OCI-LY1 (cell line): Measurements from ENCODE around the gene KDM4B.

Experiments used
- H2AFZ ChIP-seq: fragments of 200-600 bp; sonication (generic), shearing (Covaris generic); 2 replicates; pipeline ENCODE4 v1.6.0; 2014; ENCODE audit warnings: antibody characterized with exemption, mild to moderate bottlenecking, low read length
- H3F3A ChIP-seq: fragments of 200-600 bp; sonication (generic), shearing (Covaris generic); 2 replicates; pipeline ENCODE4 v1.6.0; 2014; ENCODE audit warnings: mild to moderate bottlenecking, antibody characterized with exemption, low read length, moderate library complexity; ENCODE audit not compliant: insufficient read depth
- H3K27ac ChIP-seq: fragments of 200-600 bp; sonication (generic); 2 replicates; pipeline ENCODE4 v1.5.1; 2014; ENCODE audit warnings: low read length, mixed run types, mild to moderate bottlenecking, low read depth; ENCODE audit not compliant: poor library complexity, severe bottlenecking
- H3K27me3 ChIP-seq: fragments of 200-600 bp; sonication (generic); 2 replicates; pipeline ENCODE4 v1.6.0; 2014; ENCODE audit warnings: antibody characterized with exemption, mild to moderate bottlenecking, low read length, moderate library complexity; ENCODE audit not compliant: insufficient read depth
- H3K36me3 ChIP-seq: fragments of 200-600 bp; sonication (generic); 2 replicates; pipeline ENCODE4 v1.6.1; 2014; ENCODE audit warnings: mild to moderate bottlenecking, antibody characterized with exemption, low read length, moderate library complexity, mixed read lengths; ENCODE audit not compliant: insufficient read depth
- H3K4me1 ChIP-seq: fragments of 200-600 bp; sonication (generic); 2 replicates; pipeline ENCODE4 v1.5.1; 2014; ENCODE audit warnings: mild to moderate bottlenecking, low read length, moderate library complexity; ENCODE audit not compliant: insufficient read depth, severe bottlenecking
- H3K4me2 ChIP-seq: fragments of 200-600 bp; sonication (generic), shearing (Covaris generic); 2 replicates; pipeline ENCODE4 v1.6.1; 2014; ENCODE audit warnings: low read length
- H3K4me3 ChIP-seq: fragments of 200-600 bp; sonication (generic); 2 replicates; pipeline ENCODE4 v1.5.1; 2014; ENCODE audit warnings: low read length, low read depth, mild to moderate bottlenecking, mixed read lengths; ENCODE audit not compliant: poor library complexity, severe bottlenecking
- H3K79me2 ChIP-seq: fragments of 200-600 bp; shearing (Covaris generic); 2 replicates; pipeline ENCODE4 v1.6.1; 2016; ENCODE audit warnings: mixed run types, low read length, mixed read lengths; ENCODE audit not compliant: insufficient read depth
- H3K9ac ChIP-seq: fragments of 200-600 bp; sonication (generic), shearing (Covaris generic); 2 replicates; pipeline ENCODE4 v1.6.1; 2014; ENCODE audit warnings: mild to moderate bottlenecking, low read length, mixed read lengths
- H3K9me2 ChIP-seq: fragments of 200-600 bp; sonication (generic), shearing (Covaris generic); 2 replicates; pipeline ENCODE4 v1.6.1; 2014; ENCODE audit warnings: low read depth, mild to moderate bottlenecking, low read length, mixed read lengths
- H3K9me3 ChIP-seq: fragments of 200-600 bp; shearing (Covaris generic); 2 replicates; pipeline ENCODE4 v1.6.1; 2014; ENCODE audit warnings: low read length, mixed read lengths
- H4K20me1 ChIP-seq: fragments of 200-600 bp; sonication (generic), shearing (Covaris generic); 2 replicates; pipeline ENCODE4 v1.6.0; 2016; ENCODE audit warnings: mild to moderate bottlenecking, low read length; ENCODE audit not compliant: insufficient read depth
- CTCF ChIP-seq: fragments of 200-600 bp; sonication (generic), shearing (Covaris generic); IDR thresholded peaks from 2 replicates; pipeline ENCODE4 v1.5.1; 2017; ENCODE audit warnings: mild to moderate bottlenecking, antibody characterized with exemption, low read length, moderate library complexity, mixed read lengths
- EZH2 ChIP-seq: fragments of 200-600 bp; sonication (generic), shearing (Covaris generic); IDR thresholded peaks from 2 replicates; pipeline ENCODE4 v1.8.0; 2017; ENCODE audit warnings: borderline replicate concordance, mixed run types, mild to moderate bottlenecking, antibody characterized with exemption, low read length, moderate library complexity, mixed read lengths

Gene KDM4B

GRCh38 chr19:5048091-5048726 lies 79.3 kb downstream of the KDM4B start:
- H3F3A ChIP-seq: no peaks in the 10 kb centered on the region
- peaks cover 8% of the 10 kb centered on the region; the same call in 1 of the 2 replicates for H3K36me3 ChIP-seq
- no peak overlapping the region for H3K27ac ChIP-seq
- H3K9ac ChIP-seq: no peak overlapping the region
- peak; percentile 92 for TF ChIP-seq CTCF
- no peak for TF ChIP-seq EZH2
- no peak overlapping the region for H3K4me3 ChIP-seq
- H3K27me3 ChIP-seq: no peaks in the 10 kb centered on the region
- H3K9me3 ChIP-seq: no peaks in the 10 kb centered on the region
- no peaks in the 10 kb centered on the region for H3K9me2 ChIP-seq
- H3K4me2 ChIP-seq: no peak overlapping the region
- H2AFZ ChIP-seq: no peak overlapping the region
- no peaks in the 10 kb centered on the region for H4K20me1 ChIP-seq
- H3K79me2 ChIP-seq: no peaks in the 10 kb centered on the region
- H3K4me1 ChIP-seq: peaks cover 17% of the 10 kb centered on the region

- Histone ChIP-seq H3K4me3 (no peak overlapping the region), H3K4me2 (no peak overlapping the region), H2AFZ (no peak overlapping the region)
Measured at GRCh38 chr19:5048727-5049553, 80.0 kb downstream of the KDM4B start.

GRCh38 chr19:5049561-5049960 lies 80.6 kb downstream of the KDM4B start:
- Histone ChIP-seq H3K27ac (no peak overlapping the region), H3F3A (no peaks in the 10 kb centered on the region), H3K79me2 (no peaks in the 10 kb centered on the region), H3K9me3 (no peaks in the 10 kb centered on the region), H2AFZ (no peak overlapping the region), H3K9ac (no peak overlapping the region), H4K20me1 (no peaks in the 10 kb centered on the region), H3K4me2 (no peak overlapping the region), H3K36me3 (peaks cover 9% of the 10 kb centered on the region; the same call in 1 of the 2 replicates), H3K9me2 (no peaks in the 10 kb centered on the region), H3K27me3 (no peaks in the 10 kb centered on the region), H3K4me3 (no peak overlapping the region), H3K4me1 (peaks cover 17% of the 10 kb centered on the region)
- TF ChIP-seq CTCF (no peak), EZH2 (no peak)

More at GRCh38 chr19:5048727-5049553, 80.0 kb downstream of the KDM4B start:
- Histone ChIP-seq H4K20me1 (no peaks in the 10 kb centered on the region), H3K27ac (no peak overlapping the region), H3K4me1 (peaks cover 17% of the 10 kb centered on the region), H3K36me3 (peaks cover 8% of the 10 kb centered on the region; the same call in 1 of the 2 replicates), H3F3A (no peaks in the 10 kb centered on the region), H3K9me3 (no peaks in the 10 kb centered on the region), H3K9ac (no peak overlapping the region), H3K9me2 (no peaks in the 10 kb centered on the region), H3K27me3 (no peaks in the 10 kb centered on the region), H3K79me2 (no peaks in the 10 kb centered on the region)
- TF ChIP-seq EZH2 (no peak), CTCF (no peak)
